ENCODE results near the gene BAG1. TPM values are rescaled to one million over a fixed set of nuclear protein-coding genes. Genes with fewer than 3 reads are reported as not detected.

BAG1 gene
- total and polyA plus RNA-seq, 2 of the 13 experiments (the other 11 are each of a cell fraction or from before 2014, with no cell fraction given) = 23.1 to 59.5 TPM

DNA sequence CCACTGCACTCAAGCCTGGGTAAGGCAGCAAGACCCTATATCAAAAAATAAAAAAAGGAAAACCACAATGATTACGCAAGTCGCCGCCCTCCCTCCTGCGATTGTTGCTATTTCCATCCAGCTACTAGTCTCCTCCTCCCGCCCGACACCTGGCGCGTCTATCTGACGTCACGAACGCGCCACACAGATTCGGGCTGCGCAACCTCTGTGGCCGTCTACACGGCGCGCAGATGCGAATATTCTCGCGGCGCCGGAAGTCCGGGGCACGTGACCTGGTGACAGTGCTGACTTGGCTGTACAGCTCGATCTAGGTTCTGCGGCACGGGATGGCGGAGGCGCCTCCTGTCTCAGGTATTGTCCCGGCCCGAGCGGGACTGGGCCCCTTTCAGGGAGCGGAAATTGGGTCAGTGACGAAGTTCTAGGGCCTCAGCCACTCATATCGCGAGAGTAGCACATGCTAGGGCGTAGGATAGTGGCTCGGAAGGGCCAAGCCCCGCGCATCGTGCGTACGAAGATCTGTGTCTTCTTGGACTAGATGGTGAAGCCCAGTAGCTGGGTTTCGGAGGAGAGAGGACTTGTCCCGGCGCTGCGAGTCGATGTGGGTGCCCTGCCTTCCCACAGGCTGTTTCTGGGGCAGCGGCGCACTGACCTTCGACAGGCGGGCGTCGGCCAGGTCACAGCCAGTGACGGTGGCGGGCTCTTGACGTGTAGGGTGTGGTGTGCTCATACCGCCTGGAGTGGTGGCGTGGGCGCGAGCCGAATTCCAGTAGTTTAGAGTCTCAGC is 25.9 kb upstream of the BAG1 start, which contains the start of gene NFX1 (continued):
- TF ChIP-seq, protein P1, sequence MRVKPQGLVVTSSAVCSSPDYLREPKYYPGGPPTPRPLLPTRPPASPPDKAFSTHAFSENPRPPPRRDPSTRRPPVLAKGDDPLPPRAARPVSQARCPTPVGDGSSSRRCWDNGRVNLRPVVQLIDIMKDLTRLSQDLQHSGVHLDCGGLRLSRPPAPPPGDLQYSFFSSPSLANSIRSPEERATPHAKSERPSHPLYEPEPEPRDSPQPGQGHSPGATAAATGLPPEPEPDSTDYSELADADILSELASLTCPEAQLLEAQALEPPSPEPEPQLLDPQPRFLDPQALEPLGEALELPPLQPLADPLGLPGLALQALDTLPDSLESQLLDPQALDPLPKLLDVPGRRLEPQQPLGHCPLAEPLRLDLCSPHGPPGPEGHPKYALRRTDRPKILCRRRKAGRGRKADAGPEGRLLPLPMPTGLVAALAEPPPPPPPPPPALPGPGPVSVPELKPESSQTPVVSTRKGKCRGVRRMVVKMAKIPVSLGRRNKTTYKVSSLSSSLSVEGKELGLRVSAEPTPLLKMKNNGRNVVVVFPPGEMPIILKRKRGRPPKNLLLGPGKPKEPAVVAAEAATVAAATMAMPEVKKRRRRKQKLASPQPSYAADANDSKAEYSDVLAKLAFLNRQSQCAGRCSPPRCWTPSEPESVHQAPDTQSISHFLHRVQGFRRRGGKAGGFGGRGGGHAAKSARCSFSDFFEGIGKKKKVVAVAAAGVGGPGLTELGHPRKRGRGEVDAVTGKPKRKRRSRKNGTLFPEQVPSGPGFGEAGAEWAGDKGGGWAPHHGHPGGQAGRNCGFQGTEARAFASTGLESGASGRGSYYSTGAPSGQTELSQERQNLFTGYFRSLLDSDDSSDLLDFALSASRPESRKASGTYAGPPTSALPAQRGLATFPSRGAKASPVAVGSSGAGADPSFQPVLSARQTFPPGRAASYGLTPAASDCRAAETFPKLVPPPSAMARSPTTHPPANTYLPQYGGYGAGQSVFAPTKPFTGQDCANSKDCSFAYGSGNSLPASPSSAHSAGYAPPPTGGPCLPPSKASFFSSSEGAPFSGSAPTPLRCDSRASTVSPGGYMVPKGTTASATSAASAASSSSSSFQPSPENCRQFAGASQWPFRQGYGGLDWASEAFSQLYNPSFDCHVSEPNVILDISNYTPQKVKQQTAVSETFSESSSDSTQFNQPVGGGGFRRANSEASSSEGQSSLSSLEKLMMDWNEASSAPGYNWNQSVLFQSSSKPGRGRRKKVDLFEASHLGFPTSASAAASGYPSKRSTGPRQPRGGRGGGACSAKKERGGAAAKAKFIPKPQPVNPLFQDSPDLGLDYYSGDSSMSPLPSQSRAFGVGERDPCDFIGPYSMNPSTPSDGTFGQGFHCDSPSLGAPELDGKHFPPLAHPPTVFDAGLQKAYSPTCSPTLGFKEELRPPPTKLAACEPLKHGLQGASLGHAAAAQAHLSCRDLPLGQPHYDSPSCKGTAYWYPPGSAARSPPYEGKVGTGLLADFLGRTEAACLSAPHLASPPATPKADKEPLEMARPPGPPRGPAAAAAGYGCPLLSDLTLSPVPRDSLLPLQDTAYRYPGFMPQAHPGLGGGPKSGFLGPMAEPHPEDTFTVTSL (CRISPR knock-in tag; IDR thresholded peaks at IDR 0.05; ENCODE audit: borderline replicate concordance) = peak; percentile 68
- no peak for TF ChIP-seq ZC3H4 (CRISPR knock-in tag; IDR thresholded peaks at IDR 0.05; ENCODE audit: borderline replicate concordance)
- peak; percentile 82; the same call in 1 of the 2 replicates for TF ChIP-seq ATF2 (CRISPR knock-in tag; IDR thresholded peaks at IDR 0.05)
- TF ChIP-seq SRF (IDR thresholded peaks at IDR 0.05; ENCODE audit: low read depth, low read length) = peak; percentile 79
- peak; percentile 98 for TF ChIP-seq FOXK1 (CRISPR knock-in tag; IDR thresholded peaks at IDR 0.05; ENCODE audit: borderline replicate concordance, low read depth)
- TF ChIP-seq CBX5 (CRISPR knock-in tag; IDR thresholded peaks at IDR 0.05; ENCODE audit: borderline replicate concordance) = peak; percentile 74; the same call in 1 of the 2 replicates
- TF ChIP-seq ZNF362 (CRISPR knock-in tag; IDR thresholded peaks at IDR 0.05; ENCODE audit: borderline replicate concordance) = peak; percentile 59; the same call in 1 of the 2 replicates
- peak; percentile 72; the same call in 1 of the 2 replicates for TF ChIP-seq ZSCAN22 (CRISPR knock-in tag; IDR thresholded peaks at IDR 0.05)
- TF ChIP-seq KMT2A (CRISPR knock-in tag; IDR thresholded peaks at IDR 0.05) = peak; percentile 92
- TF ChIP-seq, protein P2, sequence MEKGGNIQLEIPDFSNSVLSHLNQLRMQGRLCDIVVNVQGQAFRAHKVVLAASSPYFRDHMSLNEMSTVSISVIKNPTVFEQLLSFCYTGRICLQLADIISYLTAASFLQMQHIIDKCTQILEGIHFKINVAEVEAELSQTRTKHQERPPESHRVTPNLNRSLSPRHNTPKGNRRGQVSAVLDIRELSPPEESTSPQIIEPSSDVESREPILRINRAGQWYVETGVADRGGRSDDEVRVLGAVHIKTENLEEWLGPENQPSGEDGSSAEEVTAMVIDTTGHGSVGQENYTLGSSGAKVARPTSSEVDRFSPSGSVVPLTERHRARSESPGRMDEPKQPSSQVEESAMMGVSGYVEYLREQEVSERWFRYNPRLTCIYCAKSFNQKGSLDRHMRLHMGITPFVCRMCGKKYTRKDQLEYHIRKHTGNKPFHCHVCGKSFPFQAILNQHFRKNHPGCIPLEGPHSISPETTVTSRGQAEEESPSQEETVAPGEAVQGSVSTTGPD (CRISPR knock-in tag; IDR thresholded peaks at IDR 0.05) = 0 out of 2 replicates have a peak, but pooled peaks have one; percentile 51
- TF ChIP-seq ZNF598 (CRISPR knock-in tag; IDR thresholded peaks at IDR 0.05; ENCODE audit: borderline replicate concordance) = peak; percentile 97; the same call in 1 of the 2 replicates
- TF ChIP-seq, protein P3, sequence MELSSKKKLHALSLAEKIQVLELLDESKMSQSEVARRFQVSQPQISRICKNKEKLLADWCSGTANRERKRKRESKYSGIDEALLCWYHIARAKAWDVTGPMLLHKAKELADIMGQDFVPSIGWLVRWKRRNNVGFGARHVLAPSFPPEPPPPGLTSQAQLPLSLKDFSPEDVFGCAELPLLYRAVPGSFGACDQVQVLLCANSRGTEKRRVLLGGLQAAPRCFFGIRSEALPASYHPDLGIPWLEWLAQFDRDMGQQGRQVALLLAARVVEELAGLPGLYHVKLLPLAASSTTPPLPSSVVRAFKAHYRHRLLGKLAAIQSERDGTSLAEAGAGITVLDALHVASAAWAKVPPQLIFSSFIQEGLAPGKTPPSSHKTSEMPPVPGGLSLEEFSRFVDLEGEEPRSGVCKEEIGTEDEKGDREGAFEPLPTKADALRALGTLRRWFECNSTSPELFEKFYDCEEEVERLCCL (CRISPR knock-in tag; IDR thresholded peaks at IDR 0.05; ENCODE audit: borderline replicate concordance) = peak; percentile 76; the same call in 1 of the 2 replicates
- peak; percentile 91 for TF ChIP-seq KDM2A (CRISPR knock-in tag; IDR thresholded peaks at IDR 0.05; ENCODE audit: borderline replicate concordance, low read depth)
- TF ChIP-seq, protein P4, sequence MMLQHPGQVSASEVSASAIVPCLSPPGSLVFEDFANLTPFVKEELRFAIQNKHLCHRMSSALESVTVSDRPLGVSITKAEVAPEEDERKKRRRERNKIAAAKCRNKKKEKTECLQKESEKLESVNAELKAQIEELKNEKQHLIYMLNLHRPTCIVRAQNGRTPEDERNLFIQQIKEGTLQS (CRISPR knock-in tag; IDR thresholded peaks at IDR 0.05) = peak; percentile 26; the same call in 1 of the 2 replicates
- TF ChIP-seq RBFOX2 (IDR thresholded peaks at IDR 0.05; ENCODE audit: low read depth, low read length) = peak; percentile 94
- TF ChIP-seq ZNF562 (CRISPR knock-in tag; IDR thresholded peaks at IDR 0.05; ENCODE audit: borderline replicate concordance) = peak; percentile 66; the same call in 1 of the 2 replicates

Data from HepG2 (cell line).